Putamen (tissue), 1 donor: Measurements from ENCODE around the gene GLP2R.
A peak's percentile ranks its signal among the peaks of the same experiment; 100 is the strongest.
"Not testable (repeated sequence)": the region's sequence is repeated elsewhere in the genome, so short reads cannot be mapped to it uniquely, and the experiment has no call there.

Experiments used
- DNase-seq: peaks from one replicate; pipeline ENCODE4 v3.0.0-alpha.2; 2016; ENCODE audit warnings: low spot score

The GLP2R gene, protein sequence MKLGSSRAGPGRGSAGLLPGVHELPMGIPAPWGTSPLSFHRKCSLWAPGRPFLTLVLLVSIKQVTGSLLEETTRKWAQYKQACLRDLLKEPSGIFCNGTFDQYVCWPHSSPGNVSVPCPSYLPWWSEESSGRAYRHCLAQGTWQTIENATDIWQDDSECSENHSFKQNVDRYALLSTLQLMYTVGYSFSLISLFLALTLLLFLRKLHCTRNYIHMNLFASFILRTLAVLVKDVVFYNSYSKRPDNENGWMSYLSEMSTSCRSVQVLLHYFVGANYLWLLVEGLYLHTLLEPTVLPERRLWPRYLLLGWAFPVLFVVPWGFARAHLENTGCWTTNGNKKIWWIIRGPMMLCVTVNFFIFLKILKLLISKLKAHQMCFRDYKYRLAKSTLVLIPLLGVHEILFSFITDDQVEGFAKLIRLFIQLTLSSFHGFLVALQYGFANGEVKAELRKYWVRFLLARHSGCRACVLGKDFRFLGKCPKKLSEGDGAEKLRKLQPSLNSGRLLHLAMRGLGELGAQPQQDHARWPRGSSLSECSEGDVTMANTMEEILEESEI

DNA sequence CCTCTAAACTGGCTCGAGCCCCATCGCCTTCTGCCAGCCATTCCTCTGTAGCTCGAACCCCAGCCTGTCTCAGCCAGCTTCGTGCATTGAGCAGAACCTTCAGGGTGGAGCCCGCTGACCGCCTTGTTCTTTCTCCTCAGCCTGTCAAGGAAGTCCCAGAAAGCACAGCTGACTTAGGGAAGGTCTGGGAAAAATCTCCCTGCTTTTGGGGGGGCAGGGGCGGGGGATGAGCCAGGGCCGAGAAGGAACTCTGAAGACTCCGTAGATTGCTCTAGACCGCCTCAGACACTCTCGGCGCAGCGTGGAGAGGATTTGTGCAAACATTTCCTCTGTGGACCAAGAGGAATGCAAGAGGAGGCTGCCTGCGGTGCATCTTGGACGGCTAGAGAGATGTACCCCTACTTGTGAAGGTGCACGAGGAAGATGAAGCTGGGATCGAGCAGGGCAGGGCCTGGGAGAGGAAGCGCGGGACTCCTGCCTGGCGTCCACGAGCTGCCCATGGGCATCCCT lies at the start of gene GLP2R:
Gene GLP2R, plus strand, starts transcription at position 284 of the 510 bp plus-strand sequence. Its CDS starts 140 bp downstream, at position 424.
- no peak for DNase-seq

DNA sequence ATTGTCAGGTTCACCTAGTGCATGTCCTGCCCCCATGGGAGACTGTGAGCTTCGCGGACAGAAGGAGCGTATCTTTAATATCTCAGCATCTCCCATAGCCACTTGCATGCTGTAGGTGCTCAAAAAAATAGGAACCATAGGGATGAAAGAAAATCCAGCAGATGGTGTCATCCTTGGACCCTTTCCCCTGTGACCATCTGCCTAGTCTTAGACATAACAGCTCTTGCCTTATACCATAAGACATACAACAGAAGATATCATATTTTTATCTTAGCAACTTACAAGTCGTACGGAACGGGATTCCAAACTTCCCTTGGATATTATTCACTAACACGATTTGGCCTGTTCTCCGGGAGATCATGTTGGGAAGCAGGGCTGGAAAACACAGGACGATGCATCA lies 48.8 kb upstream of the GLP2R start:
- no peak for DNase-seq

DNA sequence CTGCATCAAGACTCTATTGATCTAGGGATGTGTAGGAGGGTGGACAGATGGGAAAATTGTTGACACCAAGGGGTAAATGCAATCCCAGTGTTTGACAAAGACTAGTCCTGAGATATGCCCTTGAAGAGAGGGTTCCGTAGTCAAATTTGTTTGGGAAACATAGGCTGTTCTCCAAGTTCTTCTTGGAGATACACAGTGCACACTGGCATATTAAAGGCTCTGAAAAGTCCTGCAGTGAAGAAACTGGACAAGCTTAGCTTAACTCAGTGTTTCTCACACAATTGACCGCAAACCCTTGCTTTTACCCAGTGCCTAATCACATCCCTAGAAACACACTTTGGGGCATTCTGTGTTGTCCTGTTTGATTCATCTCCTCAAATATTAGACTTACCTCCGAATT lies 45.2 kb upstream of the GLP2R start:
- DNase-seq: no peak

DNA sequence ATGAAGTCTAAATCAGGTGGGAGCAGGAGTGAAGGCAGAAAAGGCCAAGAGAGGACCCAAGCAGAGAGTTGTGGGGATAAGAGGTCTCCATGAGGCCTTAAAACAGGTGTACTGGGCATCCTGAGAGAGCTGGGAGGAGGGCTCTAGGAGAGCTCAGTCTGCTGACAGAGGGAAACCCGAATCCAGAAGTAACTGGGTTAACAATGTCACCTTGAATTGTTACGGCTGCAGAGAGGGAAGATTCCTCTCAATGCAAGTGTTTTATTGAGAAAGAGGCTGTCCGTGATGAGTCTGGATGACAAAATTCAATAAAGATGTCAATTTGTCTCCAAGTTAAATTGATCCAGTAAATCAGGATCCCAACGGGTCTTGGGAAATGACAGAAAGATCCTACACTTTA lies 42.7 kb upstream of the GLP2R start:
- no peak for DNase-seq

DNA sequence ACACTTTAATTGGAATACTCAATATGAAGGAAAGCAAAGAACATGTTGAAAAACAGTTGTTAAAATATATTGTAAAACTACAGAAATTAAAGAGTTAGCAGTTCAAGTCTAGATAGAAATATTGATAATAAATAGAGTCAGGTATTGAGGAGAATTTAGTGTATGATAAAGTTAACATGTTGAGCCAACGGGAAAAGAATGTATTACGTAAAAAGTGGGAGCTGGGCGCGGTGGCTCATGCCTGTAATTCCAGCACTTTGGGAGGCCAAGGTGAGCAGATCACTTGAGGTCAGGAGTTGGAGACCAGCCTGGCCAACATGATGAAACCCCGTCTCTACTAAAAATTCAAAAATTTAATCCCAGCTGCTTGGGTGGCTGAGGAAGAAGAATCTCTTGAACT lies 42.3 kb upstream of the GLP2R start:
- DNase-seq: not testable (repeated sequence)

DNA sequence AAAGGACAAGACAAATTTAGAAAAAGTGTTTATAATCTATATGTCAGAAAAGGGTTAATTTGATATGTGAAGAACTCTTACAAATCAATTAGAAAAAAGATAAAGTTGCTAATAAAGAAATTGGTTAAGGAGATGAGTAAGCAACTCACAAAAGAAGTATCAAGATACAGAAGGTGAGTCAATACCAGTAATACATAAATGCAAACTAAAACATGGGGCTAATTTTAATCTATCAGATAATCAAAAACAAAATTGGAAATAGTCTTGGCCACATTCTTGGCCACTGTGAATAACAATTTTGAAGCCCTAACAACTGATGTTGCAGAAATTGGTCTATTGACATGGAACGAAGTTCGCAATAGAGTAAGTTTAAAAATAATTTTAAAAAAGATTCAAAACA lies 41.2 kb upstream of the GLP2R start:
- no peak for DNase-seq

DNA sequence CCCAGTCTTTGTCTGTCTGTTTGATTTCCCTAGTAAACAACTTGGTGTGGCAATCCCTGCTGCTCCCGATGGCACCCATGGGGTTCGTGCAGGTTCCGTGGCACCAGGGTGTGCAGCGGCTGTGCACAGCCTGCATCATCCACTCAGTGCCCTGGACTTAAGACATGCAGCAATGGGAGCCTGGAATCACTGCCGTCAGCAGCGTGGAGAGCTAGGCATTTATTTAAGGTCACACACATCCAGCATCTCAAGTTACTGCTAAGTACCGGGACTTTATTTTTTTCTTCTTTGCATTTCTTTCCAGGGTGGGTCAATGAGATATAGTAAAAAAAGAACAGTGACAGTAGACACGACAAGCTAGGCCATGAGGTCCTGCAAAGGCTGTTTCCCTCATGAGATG lies 37.1 kb upstream of the GLP2R start:
- DNase-seq: no peak

DNA sequence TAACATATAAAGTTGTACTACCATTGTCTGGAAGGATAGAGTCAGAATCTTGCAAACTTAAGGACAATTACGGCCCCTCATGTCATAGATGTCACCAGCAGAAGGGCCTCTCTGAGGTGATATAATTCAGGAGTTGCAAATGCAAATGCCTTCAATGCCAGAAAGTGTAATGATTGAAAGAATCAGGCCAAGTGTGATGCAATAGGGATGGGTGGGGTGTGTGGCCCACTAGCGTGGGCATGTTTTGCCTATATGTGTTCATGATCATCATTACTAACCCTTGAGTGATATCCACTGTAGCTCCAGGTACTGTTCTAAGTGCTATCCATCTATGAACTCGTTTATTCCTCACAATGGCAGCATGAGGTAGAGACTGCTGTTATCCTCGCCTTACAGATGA lies 35.4 kb upstream of the GLP2R start:
- DNase-seq: no peak

DNA sequence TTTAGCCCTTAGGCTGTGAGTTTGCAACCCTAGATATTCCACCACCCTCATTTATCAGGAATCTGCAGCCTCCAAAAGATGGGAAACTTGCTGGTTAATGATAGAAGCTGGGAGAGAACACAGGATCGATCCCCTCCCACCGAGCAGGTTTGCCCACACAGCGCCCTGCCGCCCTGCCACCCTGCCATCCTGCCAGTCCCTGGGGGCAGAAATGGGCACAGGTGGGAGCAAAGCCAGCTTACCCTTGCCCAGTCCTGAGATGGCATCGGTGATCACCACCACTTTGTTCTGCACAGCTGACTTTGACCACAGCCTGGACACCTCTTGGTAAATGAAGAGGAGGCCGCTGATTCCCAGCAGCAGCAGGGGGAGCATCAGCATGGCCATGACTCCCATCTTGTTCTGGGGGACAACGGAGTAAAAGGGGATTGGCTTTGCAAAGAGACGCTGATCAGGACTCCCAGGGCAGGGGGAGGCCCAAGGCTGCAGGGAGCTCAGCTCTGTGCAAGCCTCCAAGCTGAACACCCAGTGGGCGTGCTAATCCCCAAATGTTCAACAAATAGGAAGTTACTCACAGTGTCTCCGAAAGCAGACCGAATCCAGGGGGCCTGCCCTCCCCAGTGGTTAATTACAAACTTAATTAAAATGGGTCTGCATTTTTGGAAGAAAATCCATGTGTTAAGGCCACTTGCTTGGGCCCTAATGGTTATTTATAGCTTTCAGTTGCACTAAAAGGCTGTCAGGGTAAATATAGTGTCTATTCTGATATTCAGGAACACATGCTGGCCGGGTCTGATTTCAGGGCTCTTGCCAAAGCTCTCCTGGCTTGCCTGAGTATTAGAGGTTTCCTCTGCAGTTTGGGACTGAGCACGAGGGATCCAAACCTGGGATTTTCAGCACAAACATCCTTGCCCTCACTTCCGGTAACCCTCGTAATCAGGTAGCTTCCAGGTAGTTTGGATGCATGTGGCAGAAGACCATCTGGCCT lies 34.5 kb upstream of the GLP2R start, which contains the start of gene DHRS7C:
Gene DHRS7C, minus strand, starts transcription at position 704 of the 988 bp plus-strand sequence. Its CDS starts 308 bp downstream, at position 396.
- no peak for DNase-seq

DNA sequence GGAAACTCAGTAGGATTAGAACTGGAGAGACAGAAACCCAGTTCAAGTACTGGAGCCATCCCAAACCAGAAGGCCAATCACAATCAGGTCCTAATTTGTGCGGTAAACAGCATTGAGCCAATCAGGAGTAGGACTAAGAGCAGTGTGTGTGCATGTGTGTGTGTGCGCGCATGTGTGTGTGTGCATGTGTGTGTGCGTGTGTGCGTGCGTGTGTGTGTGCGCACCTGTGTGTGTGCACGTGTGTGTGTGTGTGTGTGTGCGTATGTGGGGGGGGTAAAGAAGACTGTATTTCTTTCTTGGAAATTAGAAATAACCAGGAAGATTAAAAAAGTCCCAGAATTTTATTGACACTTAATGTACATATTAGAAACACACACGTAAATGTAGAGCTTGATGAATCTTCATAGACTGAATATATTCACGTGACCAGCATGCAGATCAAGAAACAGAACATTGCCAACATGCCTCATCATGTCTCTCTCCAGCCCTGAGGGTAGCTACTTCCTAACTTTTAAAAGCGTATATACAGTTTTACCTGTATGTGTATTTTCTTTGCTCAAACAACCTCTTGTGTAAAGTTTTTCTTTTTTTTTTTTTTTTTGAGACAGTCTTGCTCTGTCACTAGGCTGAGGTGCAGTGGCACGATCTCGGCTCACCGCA lies 33.4 kb upstream of the GLP2R start:
- no peak for DNase-seq

DNA sequence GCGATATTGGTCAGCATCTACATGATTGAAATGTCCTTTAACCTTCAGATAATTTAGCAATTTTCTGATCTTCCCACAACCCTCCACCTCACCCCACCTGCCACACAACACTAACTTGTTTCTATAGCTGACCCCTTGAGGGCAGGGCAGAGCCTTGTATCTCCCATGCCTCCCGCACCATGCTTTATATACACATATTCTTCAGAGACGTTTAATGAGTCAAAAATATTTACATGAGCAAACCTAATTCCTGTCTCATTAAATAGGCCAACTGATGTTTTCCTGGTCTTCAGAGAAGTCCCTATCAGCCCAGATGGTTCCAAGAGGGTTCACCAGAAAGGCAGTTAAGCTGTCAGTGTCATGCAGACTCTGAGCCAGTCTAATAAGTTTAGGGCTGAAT lies 27.7 kb upstream of the GLP2R start:
- no peak for DNase-seq

DNA sequence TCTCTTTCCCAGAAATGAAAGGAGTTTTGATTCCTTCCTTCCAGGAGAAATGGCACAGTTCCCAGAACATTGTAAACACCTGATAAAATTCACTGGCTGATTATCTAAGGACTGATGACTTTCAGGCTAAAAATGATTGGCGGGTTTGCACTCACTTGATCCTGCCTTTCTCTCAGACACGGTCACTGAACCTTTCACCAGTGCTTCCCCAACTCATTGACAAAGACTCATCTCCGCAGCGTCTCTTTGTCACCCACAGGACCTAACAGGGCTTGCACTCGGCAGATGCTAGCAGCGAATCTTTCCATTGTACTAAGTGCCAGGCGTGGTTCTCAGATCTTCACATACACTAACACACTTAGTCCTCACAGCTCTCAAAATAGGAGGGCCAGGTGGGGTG lies 27.0 kb upstream of the GLP2R start:
- DNase-seq: no peak

DNA sequence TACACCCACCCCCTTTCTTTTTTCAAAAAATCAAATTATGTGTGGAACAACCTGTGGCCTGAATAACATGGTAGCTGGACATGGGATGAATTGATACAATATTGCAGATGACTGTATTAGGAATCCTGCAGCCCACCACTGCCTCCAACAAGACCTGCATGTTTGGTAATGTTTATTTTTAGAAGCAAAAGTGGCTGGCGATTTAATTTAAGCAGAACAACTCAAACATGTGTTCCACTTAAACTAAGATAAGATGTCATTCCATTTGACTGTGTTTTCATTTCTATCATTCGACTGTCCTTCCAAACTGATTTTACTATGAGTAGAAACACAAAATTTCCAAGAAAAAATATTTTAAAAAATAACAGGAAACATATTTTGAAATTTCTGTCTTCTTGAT lies 24.2 kb upstream of the GLP2R start:
- no peak for DNase-seq

DNA sequence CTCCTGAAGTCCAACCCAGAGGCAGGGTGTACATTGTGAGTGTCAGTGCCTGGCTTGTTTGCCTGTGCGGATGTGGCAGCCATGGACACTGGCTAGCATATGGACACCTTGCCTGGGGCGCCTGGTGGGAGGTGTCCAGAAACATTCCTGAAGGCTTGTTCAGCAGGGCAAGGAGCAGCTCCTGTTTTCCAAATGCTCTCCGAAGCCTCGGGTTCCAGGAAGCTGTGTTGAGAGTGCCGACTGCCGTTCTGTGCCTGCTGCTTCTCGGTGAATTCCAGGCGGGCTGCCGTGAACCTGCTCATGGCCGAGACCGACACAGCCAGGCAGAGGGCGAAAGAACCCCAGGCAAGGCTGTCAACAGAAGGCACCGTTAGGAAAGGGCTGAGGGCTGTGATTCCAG lies 23.4 kb upstream of the GLP2R start:
- DNase-seq: no peak

DNA sequence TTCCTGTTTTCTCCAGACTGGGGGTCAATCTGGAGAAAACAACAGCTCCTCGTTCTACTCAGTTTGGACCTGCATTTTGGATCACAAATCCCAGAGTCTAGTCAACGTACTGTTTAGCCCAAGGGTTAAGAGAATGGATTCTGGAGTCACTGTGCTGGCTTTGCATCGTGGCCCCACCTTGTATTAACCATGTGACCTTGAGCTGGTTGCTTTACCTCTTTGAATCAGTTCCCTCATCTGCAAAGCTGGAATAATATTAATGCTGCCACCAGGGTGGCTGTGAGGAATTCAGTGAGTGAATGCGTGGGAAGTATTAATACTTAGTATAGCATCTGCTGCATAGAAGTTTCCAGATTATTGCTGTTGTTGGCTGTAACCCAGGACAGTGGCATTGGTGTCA lies 23.0 kb upstream of the GLP2R start:
- peak; percentile 34 for DNase-seq

DNA sequence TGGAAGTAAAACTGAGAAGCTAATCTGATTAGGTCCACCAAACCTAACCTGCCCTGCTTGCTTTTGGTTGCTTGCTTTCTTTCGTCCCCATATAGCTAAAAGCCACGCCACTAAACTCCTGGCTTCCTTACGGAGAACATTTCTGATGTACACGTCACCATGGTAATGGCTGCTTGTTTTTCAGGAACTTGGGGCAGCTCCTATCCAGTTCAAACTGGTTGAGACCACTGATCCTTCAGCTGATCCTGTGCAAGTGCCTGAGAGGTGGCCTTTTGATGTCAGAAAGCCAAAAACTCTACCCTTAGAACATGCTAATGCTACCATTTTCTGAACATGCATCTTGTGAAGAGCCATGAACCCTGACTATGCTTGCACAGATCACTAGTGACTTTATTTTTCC lies 20.0 kb upstream of the GLP2R start:
- DNase-seq: no peak

DNA sequence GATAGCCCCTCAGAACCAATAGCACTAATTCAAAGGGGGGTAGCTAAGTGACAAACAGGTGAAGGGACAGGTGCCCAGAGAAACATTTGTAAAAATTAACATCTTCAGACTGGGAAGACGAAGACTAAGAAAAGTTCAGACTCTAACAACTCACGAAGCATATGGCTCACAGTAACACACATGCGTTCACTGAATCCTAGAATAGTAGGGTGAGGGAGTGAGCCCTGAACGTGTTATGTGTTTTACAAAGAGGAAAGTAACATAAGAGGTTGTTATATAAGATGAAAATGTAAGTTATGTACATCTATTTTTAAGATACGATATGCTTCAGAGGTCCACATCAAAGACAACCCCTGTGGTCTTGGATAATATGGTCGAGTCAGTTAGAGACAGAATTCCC lies 19.0 kb upstream of the GLP2R start:
- DNase-seq: no peak

DNA sequence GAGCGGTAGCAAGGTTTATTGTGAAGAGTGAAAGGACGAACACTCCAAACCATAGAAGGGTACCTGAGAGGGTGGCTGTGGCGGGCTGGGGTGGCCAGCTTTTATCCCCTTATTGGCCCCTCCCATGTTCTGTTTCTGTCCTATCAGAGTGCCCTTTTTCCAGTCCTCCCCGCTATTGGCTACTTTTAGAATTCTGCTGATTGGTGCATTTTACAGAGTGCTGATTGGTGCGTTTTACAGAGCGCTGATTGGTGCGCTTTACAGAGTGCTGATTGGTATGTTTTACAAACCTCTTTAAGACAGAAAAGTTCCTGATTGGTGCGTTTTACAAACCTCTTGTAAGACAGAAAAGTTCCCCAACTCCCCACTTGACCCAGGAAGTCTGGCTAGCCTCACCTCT lies 16.3 kb upstream of the GLP2R start:
- no peak for DNase-seq

DNA sequence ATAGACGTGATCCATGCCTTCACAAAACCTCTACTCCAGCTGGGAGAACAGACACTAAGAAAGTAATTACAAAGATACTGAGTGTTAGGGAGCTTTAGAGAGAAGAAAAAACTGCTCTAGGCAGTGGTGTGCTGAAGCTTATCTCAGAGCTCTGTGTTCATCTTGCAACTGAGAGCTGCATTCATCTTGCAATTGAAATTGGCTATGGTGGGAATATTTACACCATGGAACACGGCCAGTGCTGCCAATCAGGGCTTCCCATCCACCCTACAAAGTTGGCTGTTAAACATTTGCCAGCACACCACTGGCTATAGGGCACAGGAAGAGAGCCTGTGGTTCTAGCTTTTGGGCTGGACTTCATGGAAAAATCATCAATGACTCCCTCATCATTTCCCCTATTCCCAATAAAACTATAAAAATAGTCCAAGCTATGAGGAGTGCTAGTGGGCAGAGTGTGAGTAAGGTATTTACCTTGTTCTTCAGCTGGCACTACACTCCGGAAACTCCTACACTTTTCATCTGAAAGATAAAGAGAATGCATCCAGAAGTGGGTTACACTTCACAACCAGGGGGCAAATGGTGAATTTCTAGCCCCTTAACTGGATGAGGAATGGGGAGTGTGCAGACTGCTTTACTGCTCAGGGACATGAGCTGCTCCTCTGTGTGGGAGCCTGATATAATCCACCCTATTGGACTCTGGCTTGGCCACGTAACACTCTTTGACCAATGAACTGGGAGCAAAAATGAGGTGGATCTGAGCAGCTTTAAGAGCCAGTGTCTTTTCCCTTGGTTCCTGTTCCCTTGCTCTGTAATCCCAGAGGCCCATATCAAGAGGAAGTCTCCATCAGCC lies 15.4 kb upstream of the GLP2R start:
- DNase-seq: no peak

DNA sequence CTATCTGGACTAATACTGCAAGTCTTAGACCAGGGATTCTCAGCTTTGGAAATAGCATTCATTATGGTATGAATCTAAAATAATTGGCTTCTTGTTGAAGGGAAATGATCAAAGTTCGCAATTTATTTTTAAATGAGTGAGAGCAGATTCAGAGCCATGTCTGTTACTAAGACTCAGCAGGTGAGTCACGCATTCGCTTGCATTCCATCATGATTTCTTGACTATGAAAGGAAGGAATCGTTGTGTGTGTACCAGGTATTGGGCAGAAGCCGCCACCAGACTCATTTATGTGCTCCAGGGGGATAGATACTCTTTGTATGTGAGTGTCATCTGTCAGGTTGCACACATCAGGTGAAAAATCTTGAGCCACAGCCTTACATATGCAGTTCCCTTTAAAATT lies 14.6 kb upstream of the GLP2R start:
- DNase-seq: no peak

DNA sequence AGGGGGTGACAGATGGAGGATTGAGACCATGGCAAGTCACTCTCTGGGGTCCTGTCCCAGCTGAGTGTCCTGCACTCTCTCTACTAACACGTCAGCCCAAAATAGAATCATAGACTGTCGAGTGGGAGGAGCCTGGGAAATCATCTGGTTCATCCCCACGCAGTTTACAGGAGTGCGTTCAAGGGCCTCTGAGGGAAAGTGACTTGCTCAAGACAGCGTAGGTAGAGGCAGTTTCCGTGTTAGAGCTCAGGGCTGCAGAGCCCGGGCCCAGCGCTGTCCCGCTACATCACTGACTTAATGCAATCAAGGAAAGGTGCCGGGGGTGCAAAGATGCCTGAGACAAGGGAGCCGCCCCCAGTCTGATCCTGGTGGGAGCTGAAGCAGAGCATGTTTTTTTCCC lies 14.2 kb upstream of the GLP2R start:
- DNase-seq: no peak
